Measurements from ENCODE around the gene CARD11. TPM values are rescaled to one million over a fixed set of nuclear protein-coding genes. Genes with fewer than 3 reads are reported as not detected.

Gene CARD11
- total RNA-seq, 4 donors from 2014 or later, result 3.1 to 53.6 (median 5.9) TPM

DNA sequence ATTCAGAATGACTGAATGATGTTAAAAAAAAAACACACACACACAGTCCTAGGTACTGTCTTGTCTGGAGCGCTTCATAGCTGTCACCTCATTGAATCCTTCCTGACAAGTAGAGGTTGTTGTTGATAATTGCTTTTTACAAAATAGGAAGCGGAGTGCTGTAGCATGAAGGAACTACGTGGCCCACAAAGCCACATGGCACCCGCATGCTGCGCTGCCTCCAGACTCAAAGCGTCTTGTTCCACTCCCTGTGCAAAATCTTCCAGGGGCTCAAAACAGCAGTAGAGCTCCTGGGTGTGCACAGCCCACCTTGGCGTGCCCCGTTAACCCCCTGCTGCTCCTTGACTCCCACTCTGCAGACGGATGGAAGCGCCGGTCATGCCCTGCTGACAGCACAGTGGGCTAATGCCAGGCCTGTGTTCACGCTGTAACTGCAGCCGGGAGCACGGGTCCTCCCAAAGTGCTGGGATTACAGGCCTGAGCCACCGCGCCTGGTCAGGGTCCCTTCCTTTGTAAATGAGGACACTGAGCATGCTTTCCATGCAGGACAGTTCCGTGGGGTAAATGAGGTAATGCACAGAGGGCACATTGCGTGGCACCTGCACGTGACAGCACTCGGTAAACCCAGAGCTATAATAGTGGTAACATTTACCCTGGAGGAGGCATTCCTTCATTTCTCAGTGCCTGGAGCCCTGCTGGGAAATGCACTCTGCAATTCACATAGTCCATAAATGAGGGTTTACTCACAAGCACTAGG lies 108.5 kb downstream of the CARD11 start:
- Histone ChIP-seq H3K4me1 (no peaks in the 10 kb centered on the region), H3K27ac (no peak overlapping the region), H3K36me3 (no peaks in the 10 kb centered on the region), H3K4me3 (no peak overlapping the region), H3K9me3 (no peaks in the 10 kb centered on the region), H3K27me3 (no peaks in the 10 kb centered on the region)
- no peak for TF ChIP-seq CTCF (IDR thresholded peaks at IDR 0.05)
- TF ChIP-seq POLR2A (IDR thresholded peaks at IDR 0.05), result no peak
- DNase-seq, result peak in 2 of 3 donors; percentile 32 to 43

- peak in 2 of 3 donors; percentile 27 to 40 for DNase-seq
- no peaks in the 10 kb centered on the region for H3K9me3 ChIP-seq
- H3K4me3 ChIP-seq, result no peak overlapping the region
- no peak overlapping the region for H3K27ac ChIP-seq
- no peaks in the 10 kb centered on the region for H3K27me3 ChIP-seq
- TF ChIP-seq CTCF (IDR thresholded peaks at IDR 0.05) (no peak), POLR2A (IDR thresholded peaks at IDR 0.05) (no peak)
- H3K4me1 ChIP-seq, result no peaks in the 10 kb centered on the region
- no peaks in the 10 kb centered on the region for H3K36me3 ChIP-seq
Observed at GRCh38 chr7:2934211-2934731, 109.4 kb downstream of the CARD11 start.

GRCh38 chr7:2932402-2933251 lies 111.0 kb downstream of the CARD11 start:
- H3K36me3 ChIP-seq, result no peaks in the 10 kb centered on the region
- H3K27ac ChIP-seq, result no peak overlapping the region
- no peak overlapping the region for H3K4me3 ChIP-seq
- no peaks in the 10 kb centered on the region for H3K27me3 ChIP-seq
- no peaks in the 10 kb centered on the region for H3K9me3 ChIP-seq
- TF ChIP-seq POLR2A (IDR thresholded peaks at IDR 0.05), result no peak
- TF ChIP-seq CTCF (IDR thresholded peaks at IDR 0.05), result no peak
- H3K4me1 ChIP-seq, result no peaks in the 10 kb centered on the region
- peak in 1 of 3 donors; percentile 33 for DNase-seq

- no peaks in the 10 kb centered on the region for H3K36me3 ChIP-seq
- no peak for TF ChIP-seq CTCF (IDR thresholded peaks at IDR 0.05)
- TF ChIP-seq POLR2A (IDR thresholded peaks at IDR 0.05), result no peak
- no peaks in the 10 kb centered on the region for H3K4me1 ChIP-seq
- no peak overlapping the region for H3K27ac ChIP-seq
- H3K9me3 ChIP-seq, result no peaks in the 10 kb centered on the region
- DNase-seq, result peak in 2 of 3 donors; percentile 28 to 34
- H3K27me3 ChIP-seq, result no peaks in the 10 kb centered on the region
- H3K4me3 ChIP-seq, result no peak overlapping the region
Observed at GRCh38 chr7:2931034-2931415, 112.6 kb downstream of the CARD11 start.

GRCh38 chr7:2930310-2931033 lies 113.2 kb downstream of the CARD11 start:
- Histone ChIP-seq H3K4me3 (no peak overlapping the region), H3K27me3 (no peaks in the 10 kb centered on the region), H3K27ac (no peak overlapping the region), H3K9me3 (no peaks in the 10 kb centered on the region), H3K4me1 (no peaks in the 10 kb centered on the region), H3K36me3 (no peaks in the 10 kb centered on the region)
- TF ChIP-seq POLR2A (IDR thresholded peaks at IDR 0.05) (no peak), CTCF (IDR thresholded peaks at IDR 0.05) (no peak)
- peak in 2 of 3 donors; percentile 31 to 34 for DNase-seq
